GM13976 (cell line): ENCODE results near the gene PPP1R14C.

Experiments used
- DNase-seq: peaks from one replicate; pipeline ENCODE4 v3.0.0; 2012; ENCODE audit warnings: low spot score
- in situ Hi-C: fragments of 300-500 bp; cut with MboI; formaldehyde crosslinking; loops from one replicate; pipeline ENCODE4 v1.12.0; 2022; ENCODE audit warnings: low sequenced_read_pairs, mixed read lengths, inconsistent platforms; ENCODE audit not compliant: unreplicated experiment
- TF ChIP-seq, protein P1 (sequence below): IDR thresholded peaks from 2 replicates; pipeline ENCODE4 v1.5.1; 2012; ENCODE audit warnings: borderline replicate concordance, mild to moderate bottlenecking; ENCODE audit not compliant: insufficient read depth; ENCODE audit errors: extremely low read depth, missing control alignments, control extremely low read depth

The PPP1R14C gene

DNA sequence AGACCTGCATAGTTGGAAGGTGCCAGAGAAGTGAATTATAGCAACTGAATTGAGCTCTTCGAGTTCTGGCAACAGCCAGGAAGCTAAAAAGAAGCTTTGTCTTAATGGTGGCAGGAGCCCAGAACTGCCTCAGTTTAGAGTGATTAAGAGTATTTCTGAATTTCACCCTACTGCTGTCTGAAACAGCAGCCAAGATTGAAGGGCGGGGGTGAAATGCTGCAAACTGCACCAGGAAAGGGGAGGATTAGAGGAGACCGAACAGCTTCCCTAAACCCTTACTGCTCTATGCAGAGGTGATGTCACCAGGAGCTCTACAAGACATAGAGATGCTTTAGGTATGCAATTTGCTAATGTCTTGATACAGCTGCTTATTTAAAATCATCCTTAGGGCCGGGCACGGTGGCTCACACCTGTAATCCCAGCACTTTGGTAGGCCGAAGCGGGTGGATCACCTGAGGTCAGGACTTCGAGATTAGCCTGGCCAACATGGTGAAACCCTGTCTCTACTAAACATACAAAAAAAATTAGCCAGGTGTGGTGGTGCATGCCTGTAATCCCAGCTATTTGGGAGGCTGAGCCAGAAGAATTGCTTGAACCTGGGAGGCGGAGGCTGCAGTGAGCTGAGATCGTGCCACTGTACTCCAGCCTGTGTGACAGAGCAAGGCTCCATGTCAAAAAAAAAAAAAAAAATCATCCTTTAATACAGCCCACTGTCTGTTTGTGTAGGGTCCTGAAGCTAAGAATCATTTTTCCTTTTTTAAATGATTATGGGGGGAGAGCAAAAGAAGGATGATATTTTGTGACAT, 134.3 kb downstream of the PPP1R14C start:
- in situ Hi-C loops: no loop called here
- TF ChIP-seq, protein P1, sequence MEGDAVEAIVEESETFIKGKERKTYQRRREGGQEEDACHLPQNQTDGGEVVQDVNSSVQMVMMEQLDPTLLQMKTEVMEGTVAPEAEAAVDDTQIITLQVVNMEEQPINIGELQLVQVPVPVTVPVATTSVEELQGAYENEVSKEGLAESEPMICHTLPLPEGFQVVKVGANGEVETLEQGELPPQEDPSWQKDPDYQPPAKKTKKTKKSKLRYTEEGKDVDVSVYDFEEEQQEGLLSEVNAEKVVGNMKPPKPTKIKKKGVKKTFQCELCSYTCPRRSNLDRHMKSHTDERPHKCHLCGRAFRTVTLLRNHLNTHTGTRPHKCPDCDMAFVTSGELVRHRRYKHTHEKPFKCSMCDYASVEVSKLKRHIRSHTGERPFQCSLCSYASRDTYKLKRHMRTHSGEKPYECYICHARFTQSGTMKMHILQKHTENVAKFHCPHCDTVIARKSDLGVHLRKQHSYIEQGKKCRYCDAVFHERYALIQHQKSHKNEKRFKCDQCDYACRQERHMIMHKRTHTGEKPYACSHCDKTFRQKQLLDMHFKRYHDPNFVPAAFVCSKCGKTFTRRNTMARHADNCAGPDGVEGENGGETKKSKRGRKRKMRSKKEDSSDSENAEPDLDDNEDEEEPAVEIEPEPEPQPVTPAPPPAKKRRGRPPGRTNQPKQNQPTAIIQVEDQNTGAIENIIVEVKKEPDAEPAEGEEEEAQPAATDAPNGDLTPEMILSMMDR: no peak
- no peak for DNase-seq

DNA sequence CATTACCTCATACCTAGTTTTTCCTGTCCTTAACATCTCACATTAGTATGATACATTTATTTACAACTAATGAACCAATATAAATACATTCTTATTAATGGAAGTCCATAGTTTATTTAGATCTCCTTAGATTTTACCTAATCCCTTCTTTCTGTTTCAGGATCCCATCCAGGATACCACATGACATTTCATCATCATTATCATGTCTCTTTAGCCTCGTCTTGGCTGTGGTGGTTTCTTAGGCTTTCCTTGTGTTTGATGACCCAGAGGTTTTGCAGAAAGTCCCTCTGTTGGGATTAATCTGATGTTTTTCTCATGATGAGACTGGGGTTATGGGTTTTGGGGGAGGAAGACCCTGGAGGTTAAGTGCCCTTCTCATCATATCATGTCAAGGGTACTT, 136.7 kb downstream of the PPP1R14C start:
- DNase-seq: no peak
- TF ChIP-seq, protein P1: no peak
- in situ Hi-C loops: no loop called here

DNA sequence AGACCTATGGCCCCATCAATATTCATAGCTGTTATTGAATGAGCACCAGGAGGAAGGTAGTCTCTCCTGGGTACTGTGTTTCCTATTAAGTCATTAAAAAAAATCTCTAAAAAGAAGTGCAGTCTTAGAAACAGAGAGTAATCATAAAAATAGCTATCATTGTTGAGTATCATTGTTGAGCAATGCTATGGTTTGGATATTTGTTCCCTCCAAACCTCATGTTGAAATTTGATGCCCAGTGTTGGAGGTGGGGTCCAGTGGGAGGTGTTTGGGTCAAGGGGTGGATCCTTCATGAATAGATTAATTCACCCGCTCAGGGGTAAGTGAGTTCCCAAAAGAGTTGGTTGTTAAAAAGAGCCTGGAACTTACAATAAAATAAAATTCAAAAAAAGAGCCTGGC, 137.9 kb downstream of the PPP1R14C start:
- in situ Hi-C loops: no loop called here
- TF ChIP-seq, protein P1: no peak
- no peak for DNase-seq

DNA sequence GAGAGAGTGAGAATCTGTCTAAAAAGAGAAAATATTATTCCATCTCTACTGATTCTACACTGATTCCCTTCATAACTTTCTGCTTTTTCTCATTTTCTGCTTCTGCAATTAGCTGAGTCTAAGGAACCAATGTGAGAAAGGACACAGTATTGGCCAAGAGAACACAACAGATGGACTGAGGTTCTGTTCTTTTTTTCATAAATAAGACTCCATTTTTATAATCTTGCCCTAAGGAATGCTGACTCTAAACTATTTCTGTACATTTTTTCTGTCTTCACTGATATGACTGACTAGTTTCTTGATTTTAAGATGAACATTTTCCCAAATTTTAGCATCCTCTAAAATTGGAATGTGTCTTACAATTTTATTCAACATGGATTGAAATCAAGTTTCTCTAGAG, 138.9 kb downstream of the PPP1R14C start:
- DNase-seq: no peak
- in situ Hi-C loops: no loop called here
- TF ChIP-seq, protein P1: no peak

DNA sequence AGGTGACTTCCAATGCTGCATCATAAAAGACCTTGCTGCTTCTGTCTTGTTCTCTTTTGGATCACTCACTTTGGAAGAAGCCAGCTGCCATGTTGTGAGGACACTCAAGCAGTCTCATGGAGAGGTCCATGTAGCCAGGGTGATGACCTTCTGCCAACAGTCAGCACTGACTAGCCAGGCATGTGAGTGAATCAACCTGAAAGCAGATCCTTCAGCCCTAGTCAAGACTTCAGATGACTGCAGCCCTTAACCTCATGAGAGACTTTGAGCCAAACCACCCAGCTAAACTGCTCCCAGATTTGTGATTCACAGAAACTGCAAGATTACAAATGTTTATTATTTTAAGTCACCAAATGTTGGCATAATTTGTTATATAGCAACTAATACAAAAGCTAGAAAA, 140.0 kb downstream of the PPP1R14C start:
- TF ChIP-seq, protein P1: no peak
- in situ Hi-C loops: no loop called here

DNA sequence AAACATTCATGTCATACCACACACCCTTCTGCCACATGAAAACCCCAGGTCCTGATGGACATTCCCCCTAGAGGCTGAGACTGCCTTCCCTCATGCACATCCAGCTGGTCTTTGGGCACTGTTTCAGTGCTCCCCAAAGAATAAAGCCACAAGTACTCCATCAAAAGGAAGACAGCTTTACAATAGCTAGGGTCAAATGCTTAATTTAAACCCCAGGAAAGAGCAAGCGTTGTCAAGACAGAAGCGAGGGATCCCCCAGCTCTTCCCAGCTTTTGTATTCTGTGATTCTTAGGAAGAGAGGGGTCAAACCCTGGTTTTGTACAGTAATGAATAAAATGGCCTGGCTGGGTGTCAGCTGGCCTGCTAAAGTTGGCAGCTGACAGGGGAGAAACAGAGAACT, 143.6 kb downstream of the PPP1R14C start:
- TF ChIP-seq, protein P1: no peak
- DNase-seq: no peak
- in situ Hi-C loops: no loop called here

More for the DNA sequence above, 140.0 kb downstream of the PPP1R14C start:
- no peak for DNase-seq

DNA sequence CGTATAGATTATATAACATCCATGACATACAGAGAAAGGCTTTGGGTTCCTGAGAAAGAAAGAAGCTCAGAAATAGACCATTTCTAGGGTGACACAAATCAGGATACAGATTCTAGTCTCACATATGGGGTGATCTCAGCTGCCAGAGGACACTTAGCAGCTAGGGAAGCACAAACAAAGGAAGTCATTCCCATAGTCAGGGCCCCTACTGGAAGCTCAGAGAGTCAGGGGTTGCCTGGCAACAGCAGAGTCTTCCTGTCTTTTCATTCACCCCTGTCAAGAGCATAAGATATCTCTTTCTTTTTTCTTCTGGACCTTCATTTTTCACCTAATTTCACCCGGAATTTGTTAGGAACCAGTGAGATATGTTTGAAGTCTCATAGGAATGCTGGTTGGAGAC, 144.1 kb downstream of the PPP1R14C start:
- TF ChIP-seq, protein P1: no peak
- no peak for DNase-seq
- in situ Hi-C loops: no loop called here
